CD4-positive, alpha-beta T cell (primary cell): ENCODE results near the gene LTA4H. TPM values are rescaled to one million over a fixed set of nuclear protein-coding genes. Genes with fewer than 3 reads are reported as not detected.
A peak's percentile ranks its signal among the peaks of the same experiment; 100 is the strongest.

Source experiments
- ATAC-seq: fragments of 200-7000 bp; cut with Tn5 transposase; one replicate; pipeline ENCODE4 v1.10.0; 2022; ENCODE audit warnings: mild to moderate bottlenecking; ENCODE audit not compliant: poor library complexity
- CTCF ChIA-PET: fragments of 350-600 bp; sonication (Branson Sonifier 250); formaldehyde crosslinking; loops from one replicate; lab custom pipeline; 2021; ENCODE audit warnings: antibody characterized with exemption, inconsistent platforms; lab: Charles Lee
- POLR2A ChIA-PET: fragments of 350-600 bp; sonication (Branson Sonifier 250); formaldehyde crosslinking; loops from one replicate; lab custom pipeline; 2021; ENCODE audit warnings: antibody characterized with exemption, inconsistent platforms; lab: Charles Lee
- DNase-seq, 14 experiments: peaks; one replicate each; pipeline ENCODE4 v3.0.0-alpha.2; 2013 to 2020; ENCODE audit warnings: mixed read lengths in 2 of 14
- H3K27ac ChIP-seq, 2 donors: one replicate each; pipeline versions ENCODE4 v1.5.1 to v1.7.0; 2013; ENCODE audit warnings: low read length in 2 of 2, low read depth in 1 of 2, mild to moderate bottlenecking in 1 of 2
- H3K27me3 ChIP-seq, 2 experiments: 1 replicate in 1 of 2; 2 replicates in 1 of 2; pipeline versions ENCODE4 v1.6.1 to v1.7.0; 2013; ENCODE audit warnings: low read length in 2 of 2, control low read depth in 1 of 2, mild to moderate bottlenecking in 1 of 2, moderate library complexity in 1 of 2; ENCODE audit not compliant: insufficient read depth in 2 of 2, control insufficient read depth in 1 of 2
- H3K36me3 ChIP-seq: one replicate; pipeline ENCODE4 v1.6.1; 2013; ENCODE audit warnings: low read length, control low read depth; ENCODE audit not compliant: insufficient read depth
- H3K4me1 ChIP-seq: one replicate; pipeline ENCODE4 v1.6.1; 2013; ENCODE audit warnings: low read length, control low read depth; ENCODE audit not compliant: insufficient read depth
- H3K4me3 ChIP-seq: one replicate; pipeline ENCODE4 v1.5.1; 2013; ENCODE audit warnings: mild to moderate bottlenecking, low read length, moderate library complexity
- H3K9me3 ChIP-seq, 2 experiments: 1 replicate in 1 of 2; 2 replicates in 1 of 2; pipeline versions ENCODE4 v1.6.1 to v1.7.0; 2013; ENCODE audit warnings: low read length in 2 of 2, mild to moderate bottlenecking in 2 of 2, control low read depth in 1 of 2, moderate library complexity in 1 of 2; ENCODE audit not compliant: control insufficient read depth in 1 of 2, insufficient read depth in 1 of 2
- H3K27ac Mint-ChIP-seq: one replicate; pipeline ENCODE4 v1.8.0; 2020; ENCODE audit warnings: mixed read lengths
- H3K27me3 Mint-ChIP-seq: one replicate; pipeline ENCODE4 v1.8.0; 2021; ENCODE audit warnings: mixed read lengths
- H3K36me3 Mint-ChIP-seq: one replicate; pipeline ENCODE4 v1.8.0; 2021; ENCODE audit warnings: low read depth, mixed read lengths
- H3K4me1 Mint-ChIP-seq: one replicate; pipeline ENCODE4 v1.8.0; 2021; ENCODE audit warnings: low read depth, mixed read lengths
- H3K4me3 Mint-ChIP-seq: one replicate; pipeline ENCODE4 v1.8.0; 2020; ENCODE audit warnings: mild to moderate bottlenecking, mixed read lengths
- H3K9me3 Mint-ChIP-seq: one replicate; pipeline ENCODE4 v1.8.0; 2020; ENCODE audit warnings: mixed read lengths
- intact Hi-C, 2 experiments: fragments of 100-400 bp; cut with DNase I in 1 of 2; cut with micrococcal nuclease in 1 of 2; formaldehyde crosslinking; loops; one replicate each; pipeline versions ENCODE4 v1.15.1 to v1.9.0; 2023 to 2025; cut with DNase I, micrococcal nuclease
- total RNA-seq, 174 experiments: library from RNA in 2 of 174; stranded (reverse) in 2 of 174; gene quantifications; one replicate each; pipeline ENCODE4 v1.2.3 and lab custom pipeline; 2021 to 2026
- TF ChIP-seq, protein P1 (sequence below): fragments of 200-600 bp; IDR thresholded peaks from one replicate; pipeline ENCODE4 v1.8.0; 2022; ENCODE audit warnings: antibody characterized with exemption, mild to moderate bottlenecking

Gene LTA4H
- total RNA-seq, 2 experiments from 2014 or later: 43.0 to 44.0 TPM

DNA sequence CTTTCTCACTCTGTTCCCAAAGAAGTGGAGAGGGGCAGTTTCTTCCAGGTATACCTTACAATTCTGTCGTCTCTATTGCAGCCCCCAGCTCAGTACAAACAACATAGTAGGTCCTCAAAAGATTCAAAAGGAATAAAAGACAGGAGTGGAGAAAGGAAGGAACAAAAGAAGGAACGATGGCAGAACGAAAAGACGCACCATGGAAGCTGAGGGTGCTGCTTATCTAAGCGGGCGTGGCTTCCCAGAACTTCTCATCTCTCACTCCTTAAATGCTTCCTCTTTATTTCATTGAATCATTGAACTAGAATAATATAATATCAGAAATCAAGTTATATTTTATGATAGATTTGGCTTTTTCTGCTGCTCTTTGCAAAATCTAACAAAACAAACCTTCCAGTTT is 13.7 kb upstream of the LTA4H start:
- no peaks in the 10 kb centered on the region for H3K36me3 Mint-ChIP-seq
- Histone ChIP-seq H3K27ac (no peak overlapping the region), H3K9me3 (no peaks in the 10 kb centered on the region), H3K27me3 (no peaks in the 10 kb centered on the region), H3K4me1 (peaks cover 43% of the 10 kb centered on the region), H3K36me3 (no peaks in the 10 kb centered on the region), H3K4me3 (no peak overlapping the region)
- H3K4me3 Mint-ChIP-seq: no peak overlapping the region
- no peak for DNase-seq
- no peak overlapping the region for H3K27ac Mint-ChIP-seq
- ChIA-PET CTCF (no interaction called here), POLR2A (interaction anchor here (1.6 to 2.9 kb wide), 2 partner anchors 13 to 163 kb away, joined by 4 to 25 read pairs; partner anchors contain the start of gene LTA4H)
- TF ChIP-seq, protein P1, sequence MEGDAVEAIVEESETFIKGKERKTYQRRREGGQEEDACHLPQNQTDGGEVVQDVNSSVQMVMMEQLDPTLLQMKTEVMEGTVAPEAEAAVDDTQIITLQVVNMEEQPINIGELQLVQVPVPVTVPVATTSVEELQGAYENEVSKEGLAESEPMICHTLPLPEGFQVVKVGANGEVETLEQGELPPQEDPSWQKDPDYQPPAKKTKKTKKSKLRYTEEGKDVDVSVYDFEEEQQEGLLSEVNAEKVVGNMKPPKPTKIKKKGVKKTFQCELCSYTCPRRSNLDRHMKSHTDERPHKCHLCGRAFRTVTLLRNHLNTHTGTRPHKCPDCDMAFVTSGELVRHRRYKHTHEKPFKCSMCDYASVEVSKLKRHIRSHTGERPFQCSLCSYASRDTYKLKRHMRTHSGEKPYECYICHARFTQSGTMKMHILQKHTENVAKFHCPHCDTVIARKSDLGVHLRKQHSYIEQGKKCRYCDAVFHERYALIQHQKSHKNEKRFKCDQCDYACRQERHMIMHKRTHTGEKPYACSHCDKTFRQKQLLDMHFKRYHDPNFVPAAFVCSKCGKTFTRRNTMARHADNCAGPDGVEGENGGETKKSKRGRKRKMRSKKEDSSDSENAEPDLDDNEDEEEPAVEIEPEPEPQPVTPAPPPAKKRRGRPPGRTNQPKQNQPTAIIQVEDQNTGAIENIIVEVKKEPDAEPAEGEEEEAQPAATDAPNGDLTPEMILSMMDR: no peak
- intact Hi-C loops: no loop called here
- no peaks in the 10 kb centered on the region for H3K9me3 Mint-ChIP-seq
- ATAC-seq: no peak
- H3K4me1 Mint-ChIP-seq: peaks cover 41% of the 10 kb centered on the region
- no peaks in the 10 kb centered on the region for H3K27me3 Mint-ChIP-seq

DNA sequence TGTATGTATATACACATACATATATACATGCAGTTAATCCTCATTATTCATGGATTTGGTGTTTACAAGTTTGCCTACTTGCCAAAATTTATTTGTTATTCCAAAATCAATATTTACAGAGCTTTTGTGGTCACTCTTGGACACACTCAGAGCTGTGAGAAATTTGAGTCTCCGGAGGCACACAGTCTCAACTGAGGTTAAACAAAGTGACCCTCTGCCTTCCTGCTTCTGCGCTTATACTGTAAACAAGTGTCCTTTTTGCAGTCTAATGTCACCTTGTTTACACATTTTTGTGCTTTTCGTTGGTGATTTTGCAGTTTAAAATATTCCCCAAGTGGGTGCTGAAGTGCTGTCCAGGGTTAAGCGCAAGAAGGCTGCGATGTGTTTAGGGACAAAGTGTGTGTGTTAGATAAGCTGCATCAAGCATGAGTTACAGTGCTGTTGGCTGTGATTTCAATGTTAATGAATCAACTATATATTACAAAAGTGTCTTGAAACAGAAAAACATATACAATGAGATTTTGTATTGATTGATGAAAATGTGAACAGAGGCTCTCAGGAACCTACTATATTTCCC is 13.1 kb upstream of the LTA4H start:
- Mint-ChIP-seq H3K27ac (peak overlapping the region; percentile 82), H3K4me1 (peaks cover 44% of the 10 kb centered on the region), H3K4me3 (peak overlapping the region; percentile 16), H3K27me3 (no peaks in the 10 kb centered on the region), H3K36me3 (no peaks in the 10 kb centered on the region), H3K9me3 (no peaks in the 10 kb centered on the region)
- Histone ChIP-seq H3K9me3 (no peaks in the 10 kb centered on the region), H3K4me3 (no peak overlapping the region), H3K4me1 (peaks cover 48% of the 10 kb centered on the region), H3K36me3 (no peaks in the 10 kb centered on the region), H3K27ac (no peak overlapping the region), H3K27me3 (no peaks in the 10 kb centered on the region)
- ATAC-seq: no peak
- TF ChIP-seq, protein P1: no peak
- POLR2A ChIA-PET: interaction anchor here (1.6 to 2.9 kb wide), 2 partner anchors 13 to 164 kb away, joined by 4 to 25 read pairs; partner anchors contain the start of gene LTA4H
- DNase-seq: no peak
- CTCF ChIA-PET: no interaction called here
- intact Hi-C loops: no loop called here

DNA sequence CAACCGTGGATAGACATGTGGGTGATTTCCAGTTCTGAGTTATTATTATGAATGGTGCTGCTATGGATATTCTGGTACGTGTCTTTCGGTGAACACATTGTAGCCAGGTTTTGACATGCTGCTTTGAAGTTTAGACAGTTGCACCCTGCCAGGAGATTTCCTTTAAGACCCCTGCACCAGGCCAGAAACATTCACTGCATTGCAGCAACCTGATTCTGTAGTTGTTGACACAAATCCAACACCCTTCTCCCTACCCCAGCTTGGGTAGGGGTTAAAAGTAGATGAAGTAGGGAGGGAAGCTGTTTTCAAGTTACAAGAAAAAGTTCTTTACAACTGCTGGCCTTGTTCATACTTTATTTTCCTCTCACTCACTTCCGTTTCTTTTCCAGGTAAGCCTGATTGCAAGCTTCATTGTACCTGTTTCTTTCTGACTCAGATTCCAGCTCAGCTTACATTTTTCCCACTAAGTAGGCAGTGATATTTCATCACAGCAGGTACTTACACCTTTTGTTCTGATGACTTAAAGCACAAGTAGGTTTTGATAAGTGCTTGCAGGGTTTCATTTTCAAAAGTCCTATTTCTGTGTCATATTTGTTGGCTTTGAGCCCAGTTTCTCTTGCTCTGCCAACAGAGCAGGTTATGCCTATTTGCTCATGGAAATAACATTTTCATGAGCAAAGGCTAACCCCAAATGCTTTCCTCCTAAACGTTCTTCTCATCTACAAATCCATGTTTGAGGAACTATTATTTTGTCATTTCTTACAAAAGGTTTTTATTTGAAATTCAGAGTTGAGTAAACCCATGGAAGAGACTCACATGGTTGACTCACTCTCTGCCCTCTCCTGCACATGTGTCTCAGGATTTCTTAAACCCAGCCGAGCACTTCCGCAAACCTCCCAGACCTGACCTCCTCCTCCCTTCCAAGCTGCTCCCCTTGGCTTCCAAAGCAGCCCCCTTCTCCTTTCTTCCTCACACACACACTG is 12.1 kb upstream of the LTA4H start:
- peak in 4 of 14 experiments; percentile 21 to 65 (median 58) for DNase-seq
- Mint-ChIP-seq H3K4me1 (peaks cover 44% of the 10 kb centered on the region), H3K9me3 (no peaks in the 10 kb centered on the region), H3K27me3 (no peaks in the 10 kb centered on the region), H3K36me3 (no peaks in the 10 kb centered on the region), H3K27ac (peak overlapping the region; percentile 82), H3K4me3 (peak overlapping the region; percentile 77)
- Histone ChIP-seq H3K4me3 (peak overlapping the region; percentile 14), H3K4me1 (peaks cover 48% of the 10 kb centered on the region), H3K9me3 (no peaks in the 10 kb centered on the region), H3K36me3 (no peaks in the 10 kb centered on the region), H3K27me3 (no peaks in the 10 kb centered on the region), H3K27ac (peak overlapping the region; percentile 0 to 36)
- TF ChIP-seq, protein P1: no peak
- POLR2A ChIA-PET: interaction anchor here (0.6 to 2.9 kb wide), 5 partner anchors 12 to 168 kb away, joined by 3 to 25 read pairs (median 4); partner anchors contain the start of gene LTA4H
- ATAC-seq: peak; percentile 65
- CTCF ChIA-PET: no interaction called here
- intact Hi-C loops: no loop called here
